ENCODE data around the gene PCCA. TPM values are rescaled to one million over a fixed set of nuclear protein-coding genes. Genes with fewer than 3 reads are reported as not detected.

Gene PCCA
- total RNA-seq, 1 experiment from 2014 or later = 16.1 TPM

DNA sequence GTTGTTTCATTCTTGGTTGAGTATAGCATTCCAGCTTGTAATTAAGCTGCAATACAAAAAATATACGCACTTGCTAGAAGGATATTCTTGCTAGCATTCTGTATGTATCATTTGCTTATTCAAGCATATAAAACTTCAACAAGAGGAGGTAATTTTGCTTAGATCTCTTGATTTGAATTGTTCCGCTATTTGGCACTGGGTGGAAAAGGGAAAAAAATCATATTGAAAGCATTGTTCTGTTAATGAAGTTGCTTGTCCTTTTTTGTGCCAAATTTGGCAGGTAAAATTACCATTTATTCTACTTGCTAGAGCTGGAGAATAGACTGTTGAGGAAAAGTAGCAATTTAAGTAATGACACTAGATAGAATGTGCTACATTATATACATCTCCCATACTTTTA, 309.5 kb downstream of the PCCA start:
- Histone ChIP-seq H4K20me1 (ENCODE audit: insufficient read depth) (no peaks in the 10 kb centered on the region), H3F3A (ENCODE audit: insufficient read depth, low read depth) (peaks cover 11% of the 10 kb centered on the region), H3K9me3 (ENCODE audit: insufficient read depth, low read depth) (peaks cover 2% of the 10 kb centered on the region; the same call in 1 of the 2 replicates), H3K4me3 (no peak overlapping the region), H3K27ac (no peak overlapping the region), H3K4me2 (no peak overlapping the region), H2AFZ (no peak overlapping the region), H3K79me2 (ENCODE audit: low read depth) (no peaks in the 10 kb centered on the region), H3K36me3 (ENCODE audit: low read depth) (no peaks in the 10 kb centered on the region), H3K27me3 (ENCODE audit: insufficient read depth, low read depth) (no peaks in the 10 kb centered on the region), H3K9me2 (ENCODE audit: insufficient read depth) (no peaks in the 10 kb centered on the region), H3K4me1 (replicated peaks; ENCODE audit: insufficient read depth) (peaks cover 15% of the 10 kb centered on the region)
- intact Hi-C loops (cut with micrococcal nuclease; ENCODE audit: unreplicated experiment) = no loop called here
- POLR2A ChIA-PET (ENCODE audit: unreplicated experiment) = no interaction called here
- no TSS peak for BruUV-seq (replicated peaks)
- CTCF ChIA-PET = no interaction called here
- TF ChIP-seq EZH2 (IDR thresholded peaks at IDR 0.05; ENCODE audit: low read depth) = no peak
- TF ChIP-seq, protein P1, sequence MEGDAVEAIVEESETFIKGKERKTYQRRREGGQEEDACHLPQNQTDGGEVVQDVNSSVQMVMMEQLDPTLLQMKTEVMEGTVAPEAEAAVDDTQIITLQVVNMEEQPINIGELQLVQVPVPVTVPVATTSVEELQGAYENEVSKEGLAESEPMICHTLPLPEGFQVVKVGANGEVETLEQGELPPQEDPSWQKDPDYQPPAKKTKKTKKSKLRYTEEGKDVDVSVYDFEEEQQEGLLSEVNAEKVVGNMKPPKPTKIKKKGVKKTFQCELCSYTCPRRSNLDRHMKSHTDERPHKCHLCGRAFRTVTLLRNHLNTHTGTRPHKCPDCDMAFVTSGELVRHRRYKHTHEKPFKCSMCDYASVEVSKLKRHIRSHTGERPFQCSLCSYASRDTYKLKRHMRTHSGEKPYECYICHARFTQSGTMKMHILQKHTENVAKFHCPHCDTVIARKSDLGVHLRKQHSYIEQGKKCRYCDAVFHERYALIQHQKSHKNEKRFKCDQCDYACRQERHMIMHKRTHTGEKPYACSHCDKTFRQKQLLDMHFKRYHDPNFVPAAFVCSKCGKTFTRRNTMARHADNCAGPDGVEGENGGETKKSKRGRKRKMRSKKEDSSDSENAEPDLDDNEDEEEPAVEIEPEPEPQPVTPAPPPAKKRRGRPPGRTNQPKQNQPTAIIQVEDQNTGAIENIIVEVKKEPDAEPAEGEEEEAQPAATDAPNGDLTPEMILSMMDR (conservative IDR thresholded peaks at IDR 0.05) = no peak
- DNase-seq = no peak

GRCh38 chr13:100399455-100399854, 310.6 kb downstream of the PCCA start:
- 0 out of 2 replicates have a peak, but pooled peaks cover 4% of the 10 kb centered on the region for H3K4me1 ChIP-seq (replicated peaks; ENCODE audit: insufficient read depth)
- H4K20me1 ChIP-seq (ENCODE audit: insufficient read depth) = no peaks in the 10 kb centered on the region
- intact Hi-C loops (cut with micrococcal nuclease; ENCODE audit: unreplicated experiment) = no loop called here
- POLR2A ChIA-PET (ENCODE audit: unreplicated experiment) = no interaction called here
- no TSS peak for BruUV-seq (replicated peaks)
- H3F3A ChIP-seq (ENCODE audit: insufficient read depth, low read depth) = 0 out of 2 replicates have a peak, but pooled peaks cover under 1% of the 10 kb centered on the region
- TF ChIP-seq, protein P1 (conservative IDR thresholded peaks at IDR 0.05) = no peak
- no peak for TF ChIP-seq EZH2 (IDR thresholded peaks at IDR 0.05; ENCODE audit: low read depth)
- H3K27ac ChIP-seq = no peak overlapping the region
- H3K79me2 ChIP-seq (ENCODE audit: low read depth) = no peaks in the 10 kb centered on the region
- peaks cover 2% of the 10 kb centered on the region; the same call in 1 of the 2 replicates for H3K9me3 ChIP-seq (ENCODE audit: insufficient read depth, low read depth)
- H3K27me3 ChIP-seq (ENCODE audit: insufficient read depth, low read depth) = no peaks in the 10 kb centered on the region
- no peak for DNase-seq
- no peak overlapping the region for H3K4me2 ChIP-seq
- H3K36me3 ChIP-seq (ENCODE audit: low read depth) = no peaks in the 10 kb centered on the region
- H3K4me3 ChIP-seq = no peak overlapping the region
- CTCF ChIA-PET = no interaction called here
- no peak overlapping the region for H2AFZ ChIP-seq
- no peaks in the 10 kb centered on the region for H3K9me2 ChIP-seq (ENCODE audit: insufficient read depth)

DNA sequence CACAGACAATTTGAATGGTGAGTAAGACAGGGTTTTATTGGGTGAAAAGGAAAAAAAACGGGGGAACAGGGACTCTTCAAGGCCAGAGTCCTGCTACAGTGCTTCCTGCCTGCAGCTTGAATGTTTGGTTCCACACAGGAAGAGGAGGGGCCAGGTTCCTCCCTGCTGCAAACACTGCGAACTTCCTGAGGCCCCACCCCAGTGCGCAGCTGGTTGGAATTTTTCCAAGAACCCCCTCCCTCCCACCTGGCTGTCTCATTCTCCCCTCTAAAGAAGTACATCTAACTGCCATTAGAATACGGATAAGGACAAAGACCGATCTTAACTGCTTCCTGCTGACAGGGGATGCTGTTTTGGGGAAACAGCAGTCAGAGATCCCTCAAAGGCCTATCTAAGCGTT, 314.8 kb downstream of the PCCA start:
- CTCF ChIA-PET = no interaction called here
- no peak overlapping the region for H3K27ac ChIP-seq
- intact Hi-C loops (cut with micrococcal nuclease; ENCODE audit: unreplicated experiment) = no loop called here
- POLR2A ChIA-PET (ENCODE audit: unreplicated experiment) = no interaction called here
- H2AFZ ChIP-seq = no peak overlapping the region
- no peaks in the 10 kb centered on the region for H3K9me2 ChIP-seq (ENCODE audit: insufficient read depth)
- peaks cover 8% of the 10 kb centered on the region for H3K9me3 ChIP-seq (ENCODE audit: insufficient read depth, low read depth)
- H3K79me2 ChIP-seq (ENCODE audit: low read depth) = no peaks in the 10 kb centered on the region
- H3K4me3 ChIP-seq = no peak overlapping the region
- no peak for DNase-seq
- TF ChIP-seq, protein P1 (conservative IDR thresholded peaks at IDR 0.05) = no peak
- no peak for TF ChIP-seq EZH2 (IDR thresholded peaks at IDR 0.05; ENCODE audit: low read depth)
- H3K27me3 ChIP-seq (ENCODE audit: insufficient read depth, low read depth) = no peaks in the 10 kb centered on the region
- no TSS peak for BruUV-seq (replicated peaks)
- H4K20me1 ChIP-seq (ENCODE audit: insufficient read depth) = no peaks in the 10 kb centered on the region
- no peaks in the 10 kb centered on the region for H3F3A ChIP-seq (ENCODE audit: insufficient read depth, low read depth)
- no peak overlapping the region for H3K4me2 ChIP-seq
- no peaks in the 10 kb centered on the region for H3K36me3 ChIP-seq (ENCODE audit: low read depth)
- no peaks in the 10 kb centered on the region for H3K4me1 ChIP-seq (replicated peaks; ENCODE audit: insufficient read depth)

All from PC-9 (cell line).